Neural cell (in vitro differentiated cells): ENCODE results near the gene GMCL1.

ENCODE experiments used
- CTCF ChIP-seq: fragments of 450-650 bp; IDR thresholded peaks from 2 replicates; pipeline ENCODE4 v1.5.1; 2014; ENCODE audit warnings: antibody characterized with exemption, mild to moderate bottlenecking, moderate library complexity; ENCODE audit not compliant: poor library complexity, severe bottlenecking
- EP300 ChIP-seq: fragments of 450-650 bp; conservative IDR thresholded peaks from 2 replicates; pipeline ENCODE4 v1.6.1; 2014; ENCODE audit warnings: antibody characterized with exemption, mild to moderate bottlenecking, moderate library complexity; ENCODE audit not compliant: poor library complexity, severe bottlenecking
- POLR2AphosphoS5 ChIP-seq: IDR thresholded peaks from 2 replicates; pipeline ENCODE4 v1.6.1; 2012

- TF ChIP-seq CTCF (no peak), EP300 (no peak), POLR2AphosphoS5 (no peak)
Observed at GRCh38 chr2:69831354-69831905, 2.0 kb downstream of the GMCL1 start.
